Measurements from ENCODE around the gene CCM2L. TPM values are rescaled to one million over a fixed set of nuclear protein-coding genes. Genes with fewer than 3 reads are reported as not detected.

Gene CCM2L
- total and polyA plus RNA-seq, 2 donors (not counting 1 experiment from before 2014, with no cell fraction given) = not detected

- Histone ChIP-seq H3K4me1 (ENCODE audit: control insufficient read depth in 2 of 2, insufficient read depth in 2 of 2, low read length in 2 of 2) (peaks cover 5 to 12% of the 10 kb centered on the region in 2 donors), H4K20me1 (ENCODE audit: control insufficient read depth, insufficient read depth, low read length, poor library complexity, severe bottlenecking) (no peaks in the 10 kb centered on the region), H3K4me2 (replicated peaks; ENCODE audit: low read depth, low read length, poor library complexity, severe bottlenecking) (no peak overlapping the region), H3K27ac (ENCODE audit: low read length in 2 of 2) (no peak overlapping the region), H2AFZ (ENCODE audit: insufficient read depth, low read depth, low read length, poor library complexity, severe bottlenecking) (no peak overlapping the region), H3K9ac (ENCODE audit: low read length) (no peak overlapping the region), H3K36me3 (replicated peaks in 1 of 2; ENCODE audit: control extremely low read depth in 1 of 2, control insufficient read depth in 1 of 2, extremely low read depth in 1 of 2, insufficient read depth in 2 of 2, low read length in 1 of 2) (no peaks in the 10 kb centered on the region), H3K27me3 (replicated peaks in 1 of 4; ENCODE audit: control extremely low read depth in 1 of 4, control insufficient read depth in 3 of 4, insufficient read depth in 4 of 4, low read length in 3 of 4) (peaks cover 0 to 20% (median 5%) of the 10 kb centered on the region in 4 experiments), H3K9me3 (ENCODE audit: control extremely low read depth in 1 of 3, control insufficient read depth in 2 of 3, insufficient read depth in 1 of 3, low read length in 2 of 3) (peaks cover 0 to 5% (median 0%) of the 10 kb centered on the region in 3 donors), H3K79me2 (ENCODE audit: control insufficient read depth, insufficient read depth, low read length) (no peaks in the 10 kb centered on the region), H3K4me3 (ENCODE audit: control extremely low read depth in 1 of 5, extremely low read depth in 1 of 5, insufficient read depth in 1 of 5, low read depth in 2 of 5, low read length in 4 of 5) (no peak overlapping the region)
- DNase-seq (no peak), ATAC-seq (ENCODE audit: low read depth) (no peak)
- ChIA-PET POLR2A (no interaction called here), CTCF (no interaction called here)
- Mint-ChIP-seq H3K27me3 (peaks cover 37% of the 10 kb centered on the region), H3K4me3 (no peak overlapping the region), H3K9me3 (ENCODE audit: insufficient read depth) (no peaks in the 10 kb centered on the region), H3K27ac (no peak overlapping the region), H3K4me1 (peaks cover 9% of the 10 kb centered on the region)
- intact Hi-C loops (cut with micrococcal nuclease) = no loop called here
- 80% methylated on average over 2 of the region's 2 CpGs for WGBS (ENCODE audit: insufficient coverage)
- no peak for TF ChIP-seq EZH2 (IDR thresholded peaks at IDR 0.05; ENCODE audit: borderline replicate concordance, insufficient read depth, low read depth, low read length, poor library complexity, severe bottlenecking)
- TF ChIP-seq CTCF (IDR thresholded peaks at IDR 0.05) = no peak
These were observed 18.2 kb upstream of the CCM2L start for GRCh38 chr20:31992086-31992485.

GRCh38 chr20:31996996-31997395 lies 13.2 kb upstream of the CCM2L start:
- peaks cover 47% of the 10 kb centered on the region for H3K27me3 Mint-ChIP-seq

More at GRCh38 chr20:31996996-31997395, 13.2 kb upstream of the CCM2L start:
- peaks cover 9% of the 10 kb centered on the region for H3K4me1 Mint-ChIP-seq
- H3K79me2 ChIP-seq (ENCODE audit: control insufficient read depth, insufficient read depth, low read length) = no peaks in the 10 kb centered on the region
- ATAC-seq (ENCODE audit: low read depth) = no peak
- no peak overlapping the region for H3K27ac ChIP-seq (ENCODE audit: low read length in 2 of 2)
- peaks cover 0 to 20% (median 5%) of the 10 kb centered on the region in 4 experiments for H3K27me3 ChIP-seq (replicated peaks in 1 of 4; ENCODE audit: control extremely low read depth in 1 of 4, control insufficient read depth in 3 of 4, insufficient read depth in 4 of 4, low read length in 3 of 4)
- POLR2A ChIA-PET = no interaction called here
- H4K20me1 ChIP-seq (ENCODE audit: control insufficient read depth, insufficient read depth, low read length, poor library complexity, severe bottlenecking) = no peaks in the 10 kb centered on the region
- H3K4me3 Mint-ChIP-seq = no peak overlapping the region
- 95% methylated on average over 18 of the region's 18 CpGs for WGBS (ENCODE audit: insufficient coverage)
- no peak for DNase-seq
- TF ChIP-seq CTCF (IDR thresholded peaks at IDR 0.05) = no peak
- TF ChIP-seq EZH2 (IDR thresholded peaks at IDR 0.05; ENCODE audit: borderline replicate concordance, insufficient read depth, low read depth, low read length, poor library complexity, severe bottlenecking) = no peak
- no peak overlapping the region for H3K4me3 ChIP-seq (ENCODE audit: control extremely low read depth in 1 of 5, extremely low read depth in 1 of 5, insufficient read depth in 1 of 5, low read depth in 2 of 5, low read length in 4 of 5)
- H3K9ac ChIP-seq (ENCODE audit: low read length) = no peak overlapping the region
- CTCF ChIA-PET = no interaction called here
- H3K4me1 ChIP-seq (ENCODE audit: control insufficient read depth in 2 of 2, insufficient read depth in 2 of 2, low read length in 2 of 2) = peaks cover 5 to 12% of the 10 kb centered on the region in 2 donors
- H3K9me3 ChIP-seq (ENCODE audit: control extremely low read depth in 1 of 3, control insufficient read depth in 2 of 3, insufficient read depth in 1 of 3, low read length in 2 of 3) = peaks cover 0 to 6% (median 0%) of the 10 kb centered on the region in 3 donors
- H3K27ac Mint-ChIP-seq = no peak overlapping the region
- intact Hi-C loops (cut with micrococcal nuclease) = no loop called here
- H3K4me2 ChIP-seq (replicated peaks; ENCODE audit: low read depth, low read length, poor library complexity, severe bottlenecking) = no peak overlapping the region
- H3K9me3 Mint-ChIP-seq (ENCODE audit: insufficient read depth) = no peaks in the 10 kb centered on the region
- H2AFZ ChIP-seq (ENCODE audit: insufficient read depth, low read depth, low read length, poor library complexity, severe bottlenecking) = no peak overlapping the region
- H3K36me3 ChIP-seq (replicated peaks in 1 of 2; ENCODE audit: control extremely low read depth in 1 of 2, control insufficient read depth in 1 of 2, extremely low read depth in 1 of 2, insufficient read depth in 2 of 2, low read length in 1 of 2) = no peaks in the 10 kb centered on the region
